Activated CD8-positive, alpha-beta memory T cell treated with anti-CD3 and anti-CD28 coated beads, Interleukin-2, amount 50 U/mL, for 1 hour (primary cell): ENCODE data around the gene IGBP1.
A peak's percentile ranks its signal among the peaks of the same experiment; 100 is the strongest.
"Not testable (repeated sequence)": the region's sequence is repeated elsewhere in the genome, so short reads cannot be mapped to it uniquely, and the experiment has no call there.

Source experiments
- DNase-seq: peaks from one replicate; pipeline ENCODE4 v3.0.0-alpha.2; 2020; ENCODE audit errors: extremely low read depth

Gene IGBP1

GRCh38 chrX:70133303-70134115, at the start of gene IGBP1:
Gene IGBP1 (plus strand): TSS chrX:70133447. CDS start chrX:70133948, 501 bp downstream.
- peak; percentile 63 for DNase-seq

- no peak for DNase-seq
Measured at GRCh38 chrX:70084592-70085240, 48.5 kb upstream of the IGBP1 start.

GRCh38 chrX:70087857-70088630, 45.2 kb upstream of the IGBP1 start:
- DNase-seq = no peak

DNA sequence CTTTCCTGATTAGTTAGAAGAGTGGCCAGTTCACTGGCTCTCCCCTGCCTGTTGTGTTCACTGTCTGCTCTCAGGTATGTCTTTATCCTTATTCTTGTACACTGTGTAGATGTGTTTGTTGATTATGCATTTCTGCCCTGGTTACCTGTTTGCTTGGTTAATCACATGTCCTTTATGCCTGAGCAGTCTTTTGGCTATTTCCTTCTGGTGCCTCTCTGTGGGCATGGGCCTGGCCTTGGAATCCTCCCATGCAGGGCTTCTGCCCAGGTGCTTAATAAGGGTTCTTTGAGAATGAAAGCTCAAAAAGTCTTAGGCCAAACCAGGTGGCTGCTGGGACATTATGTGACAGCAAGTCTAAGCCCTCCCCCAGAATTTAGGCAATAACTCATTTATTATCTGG, 44.5 kb upstream of the IGBP1 start:
- no peak for DNase-seq

DNA sequence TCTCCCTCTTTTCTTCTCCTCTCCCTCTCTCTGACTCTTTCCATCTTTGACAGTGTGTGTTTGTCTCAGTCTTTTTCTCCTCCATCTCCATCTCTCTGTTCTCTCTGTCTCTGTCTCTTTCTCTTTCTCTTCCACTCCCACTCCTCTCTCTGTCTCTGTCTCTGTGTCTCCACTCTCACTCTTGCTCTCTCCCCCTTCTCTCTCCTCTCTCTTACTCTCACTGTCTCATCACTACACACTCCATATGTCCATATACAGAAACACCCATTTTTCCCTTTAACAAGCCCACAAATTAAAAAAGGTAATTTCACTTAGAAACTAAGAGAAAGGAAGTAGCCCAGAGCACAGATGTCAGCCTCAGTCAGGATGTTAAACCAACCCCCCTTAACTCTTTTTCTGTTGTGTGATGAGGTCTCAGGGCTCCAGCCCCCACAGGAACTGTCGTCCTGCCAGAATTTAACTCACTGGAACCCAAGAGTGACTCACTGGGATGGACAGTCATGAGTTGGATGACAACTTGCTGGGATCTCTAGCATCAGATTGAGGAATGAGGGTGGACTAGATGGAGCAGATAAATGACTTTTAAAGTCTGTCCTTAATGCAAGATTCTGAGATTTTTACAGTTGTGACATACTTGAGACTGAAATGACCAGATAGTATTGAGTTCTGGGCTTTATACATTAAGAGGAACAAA, 43.5 kb upstream of the IGBP1 start:
- no peak for DNase-seq

- no peak for DNase-seq
Measured at GRCh38 chrX:70092247-70092646, 41.0 kb upstream of the IGBP1 start.

GRCh38 chrX:70096052-70096451, 37.2 kb upstream of the IGBP1 start:
- DNase-seq = no peak

DNA sequence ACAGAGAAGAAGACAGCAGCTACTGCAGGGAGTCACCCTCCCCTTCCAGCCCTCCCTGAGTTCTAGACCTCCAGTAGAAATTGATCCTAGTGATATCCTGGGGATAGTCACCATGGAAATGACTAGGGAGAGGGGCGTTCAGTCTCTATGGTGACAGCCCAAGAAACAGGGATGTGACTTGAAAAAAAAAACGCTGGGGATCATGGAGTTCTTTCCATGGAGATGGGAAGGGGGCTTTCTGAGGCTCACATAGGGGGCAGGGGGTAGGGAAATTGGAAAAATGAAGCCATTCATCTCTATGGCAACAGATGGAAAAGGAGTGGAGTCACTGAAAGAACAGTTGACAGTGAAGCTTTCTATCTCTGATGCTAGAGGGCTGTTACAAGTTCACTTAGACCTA, 28.0 kb upstream of the IGBP1 start:
- no peak for DNase-seq

DNA sequence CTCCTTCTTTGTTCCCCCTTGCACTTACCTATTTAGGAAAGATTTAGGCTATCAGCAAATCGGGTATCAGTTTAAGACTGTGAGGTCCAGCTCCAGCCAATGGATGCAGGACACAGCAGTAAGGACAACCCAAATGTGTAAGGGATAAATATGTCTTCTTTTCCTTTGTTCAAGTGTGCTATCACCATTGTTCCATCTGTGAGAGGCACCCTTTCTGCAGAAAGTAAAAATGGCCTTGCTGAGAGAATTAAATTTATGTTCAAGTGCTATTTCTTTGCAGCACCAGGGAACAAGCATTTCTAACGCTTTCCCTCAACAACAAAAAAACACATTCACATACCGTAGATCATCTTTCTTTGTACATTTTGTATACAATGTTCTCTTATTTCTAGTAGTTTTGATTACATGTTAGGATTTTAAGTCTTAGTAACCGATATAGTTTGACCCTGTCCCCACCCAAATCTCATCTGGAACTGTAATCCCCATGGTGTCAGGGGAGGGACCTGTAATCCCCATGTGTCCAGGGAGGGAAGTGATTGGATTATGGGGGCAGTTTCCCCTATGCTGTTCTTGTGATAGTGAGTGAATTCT, 21.7 kb upstream of the IGBP1 start:
- not testable (repeated sequence) for DNase-seq

GRCh38 chrX:70117738-70118137, 15.5 kb upstream of the IGBP1 start:
- DNase-seq = no peak

- DNase-seq = not testable (repeated sequence)
Measured at GRCh38 chrX:70123014-70123413, 10.2 kb upstream of the IGBP1 start.

- DNase-seq = no peak
Measured at GRCh38 chrX:70124678-70125077, 8.6 kb upstream of the IGBP1 start.

DNA sequence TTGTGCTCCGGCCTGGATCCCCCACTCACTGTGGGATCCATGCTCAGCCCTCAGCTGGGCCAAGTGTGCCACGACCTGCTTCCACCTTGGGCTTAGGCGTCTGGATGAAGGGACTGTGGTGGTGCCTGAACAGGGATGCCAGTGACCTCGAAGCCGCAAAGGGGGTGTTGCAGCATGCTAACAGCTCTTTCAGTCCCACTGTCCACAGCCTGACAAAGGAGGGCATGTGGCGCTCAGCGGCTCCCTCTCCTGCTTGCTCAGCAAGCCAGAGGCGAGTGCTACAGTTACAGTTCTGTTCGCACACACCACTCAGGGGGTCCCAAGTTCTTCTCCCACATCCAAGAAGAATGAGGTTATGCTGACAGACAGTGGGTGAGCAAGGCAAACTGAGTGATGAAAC, 5.2 kb upstream of the IGBP1 start:
- no peak for DNase-seq

- no peak for DNase-seq
Measured at GRCh38 chrX:70129816-70130215, 3.4 kb upstream of the IGBP1 start.

DNA sequence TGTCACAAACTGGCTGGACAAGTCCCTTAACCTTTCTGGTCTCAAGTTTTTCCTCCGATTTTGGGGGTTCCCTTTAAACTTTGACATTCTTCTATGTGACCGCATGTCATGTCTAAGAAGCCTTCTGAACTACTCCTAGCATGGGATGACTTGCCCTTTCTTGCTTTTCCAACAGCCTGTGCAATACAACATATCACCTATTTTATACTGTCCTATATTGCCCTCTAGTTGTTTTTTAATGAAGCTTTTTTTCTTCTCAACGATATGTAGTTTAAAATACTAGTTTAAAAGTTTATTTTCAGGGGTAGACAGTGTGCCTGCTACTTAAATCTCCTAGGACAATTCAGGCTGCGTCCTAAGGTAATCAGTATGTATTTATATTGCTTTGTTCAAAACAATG, 1.0 kb upstream of the IGBP1 start:
- no peak for DNase-seq

DNA sequence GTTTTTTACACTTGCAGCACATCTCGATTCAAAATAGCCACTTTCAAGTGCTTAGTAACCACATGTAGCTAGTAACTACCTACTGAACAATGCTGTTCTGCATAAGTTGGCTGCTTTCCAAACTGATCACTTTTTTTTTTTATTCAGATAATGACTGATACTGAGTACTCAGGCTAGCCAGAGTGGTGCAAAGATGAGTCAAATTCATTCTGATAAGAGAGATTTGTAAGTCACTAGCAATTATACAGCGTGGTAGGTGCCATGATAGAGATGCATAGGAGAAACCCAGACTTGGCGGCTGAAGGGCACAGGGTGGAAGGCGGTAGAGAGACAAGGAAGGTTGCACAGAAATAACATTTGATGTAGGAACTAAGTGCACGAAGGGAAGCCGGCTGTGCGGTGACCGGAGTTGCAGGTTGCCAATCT, 357 bp upstream of the IGBP1 start:
- DNase-seq = no peak

- DNase-seq = no peak
Measured at GRCh38 chrX:70134116-70134477, 850 bp downstream of the IGBP1 start.

GRCh38 chrX:70138622-70139021, 5.4 kb downstream of the IGBP1 start:
- no peak for DNase-seq

GRCh38 chrX:70139736-70140135, 6.5 kb downstream of the IGBP1 start:
- no peak for DNase-seq

- no peak for DNase-seq
Measured at GRCh38 chrX:70141373-70141772, 8.1 kb downstream of the IGBP1 start.
